ENCODE data around the gene LYST. TPM values are rescaled to one million over a fixed set of nuclear protein-coding genes. Genes with fewer than 3 reads are reported as not detected.

The LYST gene
- total and polyA plus RNA-seq, 2 of the 8 experiments (the other 6 are each of a cell fraction or from before 2014, with no cell fraction given): 0.29 to 0.58 TPM

- no peak for TF ChIP-seq CTBP2 (IDR thresholded peaks at IDR 0.05; ENCODE audit: borderline replicate concordance, insufficient read depth, insufficient read length, low read length)
- no peak for TF ChIP-seq PHF8 (conservative IDR thresholded peaks at IDR 0.05; ENCODE audit: low read depth, low read length)
- TF ChIP-seq BACH1 (IDR thresholded peaks at IDR 0.05; ENCODE audit: low read length): no peak
- no peak for TF ChIP-seq KDM5A (IDR thresholded peaks at IDR 0.05; ENCODE audit: low read length)
- TF ChIP-seq RNF2 (IDR thresholded peaks at IDR 0.05; ENCODE audit: borderline replicate concordance, low read depth, low read length, missing control alignments, poor library complexity, severe bottlenecking): no peak
- TF ChIP-seq USF2 (IDR thresholded peaks at IDR 0.05; ENCODE audit: low read length): no peak
These were observed 143.8 kb downstream of the LYST start (continued) for GRCh38 chr1:235722858-235723257.

All from H1 (cell line).